ENCODE measurements around the gene ZNF358.

DNA sequence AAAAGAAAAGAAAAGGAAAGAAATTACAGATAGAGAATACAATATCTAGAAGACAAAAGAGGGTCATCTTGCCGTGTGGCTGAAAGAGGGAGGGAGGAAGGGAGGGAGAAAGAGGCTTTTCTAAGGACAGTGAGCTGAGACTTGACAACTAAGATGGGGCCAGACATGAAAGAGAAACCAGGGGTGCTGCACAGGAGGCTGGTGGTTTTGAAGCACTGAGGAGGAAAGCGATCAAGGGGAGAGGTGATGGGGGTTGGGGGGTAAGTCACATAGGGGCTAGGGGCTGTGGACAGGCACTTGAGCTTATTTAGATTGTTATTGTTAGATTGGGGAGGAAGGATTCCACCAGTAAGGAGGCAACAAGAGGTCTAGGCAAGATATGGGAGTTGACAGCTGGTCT is 36.9 kb downstream of the ZNF358 start:
- TF ChIP-seq, protein P1, sequence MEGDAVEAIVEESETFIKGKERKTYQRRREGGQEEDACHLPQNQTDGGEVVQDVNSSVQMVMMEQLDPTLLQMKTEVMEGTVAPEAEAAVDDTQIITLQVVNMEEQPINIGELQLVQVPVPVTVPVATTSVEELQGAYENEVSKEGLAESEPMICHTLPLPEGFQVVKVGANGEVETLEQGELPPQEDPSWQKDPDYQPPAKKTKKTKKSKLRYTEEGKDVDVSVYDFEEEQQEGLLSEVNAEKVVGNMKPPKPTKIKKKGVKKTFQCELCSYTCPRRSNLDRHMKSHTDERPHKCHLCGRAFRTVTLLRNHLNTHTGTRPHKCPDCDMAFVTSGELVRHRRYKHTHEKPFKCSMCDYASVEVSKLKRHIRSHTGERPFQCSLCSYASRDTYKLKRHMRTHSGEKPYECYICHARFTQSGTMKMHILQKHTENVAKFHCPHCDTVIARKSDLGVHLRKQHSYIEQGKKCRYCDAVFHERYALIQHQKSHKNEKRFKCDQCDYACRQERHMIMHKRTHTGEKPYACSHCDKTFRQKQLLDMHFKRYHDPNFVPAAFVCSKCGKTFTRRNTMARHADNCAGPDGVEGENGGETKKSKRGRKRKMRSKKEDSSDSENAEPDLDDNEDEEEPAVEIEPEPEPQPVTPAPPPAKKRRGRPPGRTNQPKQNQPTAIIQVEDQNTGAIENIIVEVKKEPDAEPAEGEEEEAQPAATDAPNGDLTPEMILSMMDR (IDR thresholded peaks at IDR 0.05; ENCODE audit: low read depth, low read length, poor library complexity, severe bottlenecking) = no peak
- TF ChIP-seq EZH2phosphoT487 (IDR thresholded peaks at IDR 0.05; ENCODE audit: borderline replicate concordance, low read length) = no peak

Data from DOHH2 (cell line).